ENCODE measurements around the gene ATP9B. TPM values are rescaled to one million over a fixed set of nuclear protein-coding genes. Genes with fewer than 3 reads are reported as not detected.
"Not testable (repeated sequence)": the region's sequence is repeated elsewhere in the genome, so short reads cannot be mapped to it uniquely, and the experiment has no call there.

The ATP9B gene
- total RNA-seq, 1 donor from 2014 or later, result 43.9 TPM

DNA sequence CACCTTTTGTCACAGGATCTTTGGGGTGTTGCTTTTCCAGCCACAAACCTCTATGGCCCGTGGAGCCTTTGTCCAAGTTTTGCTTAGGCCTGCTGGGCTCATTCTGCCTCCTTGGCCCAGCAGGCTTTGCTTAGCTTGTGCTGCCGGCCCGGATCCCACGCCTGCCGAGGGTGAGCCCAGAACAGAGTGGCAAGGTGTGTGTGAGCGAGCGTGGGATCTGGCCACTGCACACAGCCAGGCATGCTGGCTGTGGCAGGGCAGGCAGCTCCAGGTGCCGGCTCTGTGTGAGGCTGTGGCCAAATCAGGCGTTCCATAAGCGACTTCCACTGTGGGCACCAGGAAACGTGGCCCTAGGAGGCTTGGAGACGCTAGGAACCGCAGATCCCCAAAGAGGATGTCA is 97.5 kb downstream of the ATP9B start:
- TF ChIP-seq, protein P1, sequence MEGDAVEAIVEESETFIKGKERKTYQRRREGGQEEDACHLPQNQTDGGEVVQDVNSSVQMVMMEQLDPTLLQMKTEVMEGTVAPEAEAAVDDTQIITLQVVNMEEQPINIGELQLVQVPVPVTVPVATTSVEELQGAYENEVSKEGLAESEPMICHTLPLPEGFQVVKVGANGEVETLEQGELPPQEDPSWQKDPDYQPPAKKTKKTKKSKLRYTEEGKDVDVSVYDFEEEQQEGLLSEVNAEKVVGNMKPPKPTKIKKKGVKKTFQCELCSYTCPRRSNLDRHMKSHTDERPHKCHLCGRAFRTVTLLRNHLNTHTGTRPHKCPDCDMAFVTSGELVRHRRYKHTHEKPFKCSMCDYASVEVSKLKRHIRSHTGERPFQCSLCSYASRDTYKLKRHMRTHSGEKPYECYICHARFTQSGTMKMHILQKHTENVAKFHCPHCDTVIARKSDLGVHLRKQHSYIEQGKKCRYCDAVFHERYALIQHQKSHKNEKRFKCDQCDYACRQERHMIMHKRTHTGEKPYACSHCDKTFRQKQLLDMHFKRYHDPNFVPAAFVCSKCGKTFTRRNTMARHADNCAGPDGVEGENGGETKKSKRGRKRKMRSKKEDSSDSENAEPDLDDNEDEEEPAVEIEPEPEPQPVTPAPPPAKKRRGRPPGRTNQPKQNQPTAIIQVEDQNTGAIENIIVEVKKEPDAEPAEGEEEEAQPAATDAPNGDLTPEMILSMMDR (IDR thresholded peaks at IDR 0.05), result no peak
- Histone ChIP-seq H3K4me1 (no peaks in the 10 kb centered on the region), H3K27me3 (no peaks in the 10 kb centered on the region), H3K4me3 (no peak overlapping the region), H3K27ac (no peak overlapping the region), H3K9me3 (no peaks in the 10 kb centered on the region), H3K36me3 (peaks cover 17% of the 10 kb centered on the region)
- DNase-seq, result no peak
- intact Hi-C loops (cut with DNase I), result no loop called here
- ATAC-seq, result no peak

DNA sequence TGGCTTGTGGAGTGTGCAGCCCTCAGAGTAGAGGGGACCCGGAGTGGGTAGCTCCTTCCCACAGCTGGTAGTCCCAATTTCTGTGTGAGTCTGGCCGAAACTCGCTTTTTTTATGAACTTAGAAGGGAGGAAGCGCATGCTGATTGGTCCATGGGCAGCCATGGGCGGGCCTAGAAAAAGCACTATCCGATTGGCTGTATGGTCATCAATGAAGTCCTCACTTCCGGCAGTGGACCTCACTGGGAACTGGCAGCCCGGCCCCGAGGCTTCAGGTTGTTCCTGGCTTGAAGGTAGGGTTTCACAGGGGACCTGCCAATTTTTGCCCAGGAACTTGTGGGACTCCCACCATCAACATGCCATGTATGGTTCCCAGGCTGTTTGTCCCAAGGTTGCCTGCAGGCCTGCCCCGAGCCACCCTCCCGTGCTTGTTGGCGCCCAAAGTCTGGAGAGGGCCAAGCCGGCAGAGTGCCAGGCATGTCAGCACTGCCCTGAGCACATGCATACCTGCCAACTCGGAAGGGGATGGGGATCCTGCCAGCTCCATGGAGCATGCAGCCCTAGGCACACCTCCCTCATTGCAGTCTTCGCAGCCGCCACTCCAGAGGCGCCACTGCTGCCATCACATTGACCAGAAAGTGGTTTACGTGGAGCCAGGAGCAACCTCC is 98.5 kb downstream of the ATP9B start:
- Histone ChIP-seq H3K4me3 (no peak overlapping the region), H3K9me3 (no peaks in the 10 kb centered on the region), H3K27ac (no peak overlapping the region), H3K4me1 (no peaks in the 10 kb centered on the region), H3K27me3 (no peaks in the 10 kb centered on the region), H3K36me3 (peaks cover 17% of the 10 kb centered on the region)
- intact Hi-C loops (cut with DNase I), result no loop called here
- DNase-seq (no peak), ATAC-seq (no peak)
- TF ChIP-seq, protein P1 (IDR thresholded peaks at IDR 0.05), result no peak

DNA sequence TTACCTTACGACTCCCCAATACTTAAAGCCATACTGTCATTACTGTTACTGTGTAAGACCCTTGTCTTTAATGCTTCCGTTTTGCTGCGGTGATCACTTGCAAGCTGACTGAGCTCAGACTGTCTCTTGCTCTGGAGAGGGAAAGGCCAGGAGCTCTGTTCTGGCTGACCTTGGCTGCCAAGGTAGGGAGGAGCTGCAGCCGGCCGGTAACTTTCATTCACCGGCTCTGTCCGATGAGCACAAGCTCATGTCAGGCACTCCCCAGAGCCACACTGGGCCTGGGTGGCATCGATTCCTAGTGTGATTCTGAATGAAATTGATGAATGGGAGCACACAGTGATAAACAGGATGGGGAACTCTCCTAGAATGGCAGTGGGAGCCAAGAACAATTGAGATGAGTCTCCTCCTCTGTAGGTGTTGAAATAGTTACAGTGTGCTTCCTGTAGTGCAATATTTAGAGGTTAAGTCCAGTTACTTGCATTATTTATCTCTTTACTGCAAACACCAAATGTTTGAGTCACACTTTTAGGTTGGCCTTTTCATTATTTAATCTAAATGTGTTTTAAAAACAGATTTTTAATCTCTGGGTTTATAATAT is 100.9 kb downstream of the ATP9B start:
- DNase-seq (no peak), ATAC-seq (peak; percentile 70)
- Histone ChIP-seq H3K4me3 (no peak overlapping the region), H3K4me1 (no peaks in the 10 kb centered on the region), H3K36me3 (peaks cover 17% of the 10 kb centered on the region), H3K9me3 (no peaks in the 10 kb centered on the region), H3K27ac (no peak overlapping the region), H3K27me3 (no peaks in the 10 kb centered on the region)
- intact Hi-C loops (cut with DNase I), result no loop called here
- TF ChIP-seq, protein P1 (IDR thresholded peaks at IDR 0.05), result no peak

DNA sequence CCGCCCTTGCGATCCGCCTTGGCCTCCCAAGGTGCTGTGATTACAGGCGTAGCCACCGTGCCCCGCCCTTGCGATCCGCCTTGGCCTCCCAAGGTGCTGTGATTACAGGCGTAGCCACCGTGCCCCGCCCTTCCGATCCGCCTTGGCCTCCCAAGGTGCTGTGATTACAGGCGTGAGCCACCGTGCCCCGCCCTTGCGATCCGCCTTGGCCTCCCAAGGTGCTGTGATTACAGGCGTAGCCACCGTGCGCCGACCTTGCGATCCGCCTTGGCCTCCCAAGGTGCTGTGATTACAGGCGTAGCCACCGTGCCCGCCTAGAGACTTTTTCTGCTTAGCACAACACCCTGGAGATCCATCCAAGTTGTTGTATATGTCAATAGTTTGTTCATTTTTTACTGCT is 103.1 kb downstream of the ATP9B start:
- H3K27me3 ChIP-seq; H3K27ac ChIP-seq; H3K36me3 ChIP-seq; H3K4me3 ChIP-seq; H3K9me3 ChIP-seq; DNase-seq; ATAC-seq; intact Hi-C loops (cut with DNase I); H3K4me1 ChIP-seq: not testable (repeated sequence)

DNA sequence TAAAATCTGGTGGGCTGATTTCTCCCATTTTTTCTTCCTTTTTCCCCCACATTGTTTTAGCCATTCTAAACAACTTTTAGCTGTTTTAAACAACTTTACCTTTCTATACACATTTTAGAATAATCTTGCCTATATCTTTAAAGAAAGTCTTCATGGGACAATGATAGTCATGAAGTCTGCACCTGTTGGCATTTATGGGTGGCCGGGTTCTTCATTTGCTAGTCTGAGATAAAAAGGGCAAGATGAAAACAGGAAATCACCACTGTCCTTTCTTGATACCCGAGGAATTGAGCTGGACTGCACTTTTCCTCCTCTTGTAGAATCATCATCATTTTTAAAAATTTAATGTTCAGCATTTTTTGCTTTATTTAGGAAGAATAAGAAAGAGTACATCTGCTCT is 104.5 kb downstream of the ATP9B start:
- intact Hi-C loops (cut with DNase I), result no loop called here
- Histone ChIP-seq H3K27me3 (no peaks in the 10 kb centered on the region), H3K36me3 (peaks cover 15% of the 10 kb centered on the region), H3K27ac (no peak overlapping the region), H3K9me3 (no peaks in the 10 kb centered on the region), H3K4me3 (no peak overlapping the region), H3K4me1 (no peaks in the 10 kb centered on the region)
- ATAC-seq (no peak), DNase-seq (no peak)
- TF ChIP-seq, protein P1 (IDR thresholded peaks at IDR 0.05), result no peak

DNA sequence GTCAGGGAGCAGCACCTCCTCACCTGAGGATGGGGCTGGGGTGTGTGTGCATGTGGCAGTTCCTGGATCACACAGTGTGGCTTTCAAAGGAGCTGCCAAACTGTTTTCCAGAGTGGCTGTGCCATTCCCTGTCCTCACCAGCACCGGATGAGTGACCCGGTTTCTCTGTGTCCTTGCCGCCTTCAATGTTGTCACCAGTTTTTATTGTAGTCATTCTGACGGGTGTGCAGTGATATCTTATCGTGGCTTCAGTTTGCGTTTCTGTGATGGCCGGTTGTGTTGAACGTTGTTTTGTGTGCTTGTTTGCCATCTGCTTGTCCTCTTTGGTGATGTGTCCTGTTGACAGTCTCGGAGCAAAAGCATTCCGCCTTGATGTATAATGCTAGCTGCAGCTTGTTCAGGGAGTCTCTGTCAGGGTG is 108.9 kb downstream of the ATP9B start:
- Histone ChIP-seq H3K36me3 (peaks cover 15% of the 10 kb centered on the region), H3K27me3 (no peaks in the 10 kb centered on the region), H3K4me1 (no peaks in the 10 kb centered on the region), H3K9me3 (no peaks in the 10 kb centered on the region), H3K27ac (no peak overlapping the region), H3K4me3 (no peak overlapping the region)
- intact Hi-C loops (cut with DNase I), result no loop called here
- TF ChIP-seq, protein P1 (IDR thresholded peaks at IDR 0.05), result no peak
- DNase-seq (no peak), ATAC-seq (no peak)

Data from upper lobe of right lung (tissue), 1 donor.